Activated CD8-positive, alpha-beta memory T cell treated with anti-CD3 and anti-CD28 coated beads for 36 hours (primary cell): ENCODE results near the gene RIMKLA. TPM values are rescaled to one million over a fixed set of nuclear protein-coding genes. Genes with fewer than 3 reads are reported as not detected.

Source experiments
- CTCF ChIA-PET: fragments of 350-600 bp; sonication (Branson Sonifier 250); formaldehyde crosslinking; loops from one replicate; lab custom pipeline; 2021; ENCODE audit warnings: antibody characterized with exemption; lab: Charles Lee
- POLR2A ChIA-PET: fragments of 350-600 bp; sonication (Branson Sonifier 250); formaldehyde crosslinking; loops from one replicate; lab custom pipeline; 2021; ENCODE audit warnings: antibody characterized with exemption; lab: Charles Lee
- total RNA-seq, 2 experiments: library from RNA; stranded (reverse); gene quantifications; one replicate each; pipeline ENCODE4 v1.2.3, GENCODE V29; 2021

The RIMKLA gene
- total RNA-seq, 2 experiments from 2014 or later: 5.9 to 6.1 TPM

DNA sequence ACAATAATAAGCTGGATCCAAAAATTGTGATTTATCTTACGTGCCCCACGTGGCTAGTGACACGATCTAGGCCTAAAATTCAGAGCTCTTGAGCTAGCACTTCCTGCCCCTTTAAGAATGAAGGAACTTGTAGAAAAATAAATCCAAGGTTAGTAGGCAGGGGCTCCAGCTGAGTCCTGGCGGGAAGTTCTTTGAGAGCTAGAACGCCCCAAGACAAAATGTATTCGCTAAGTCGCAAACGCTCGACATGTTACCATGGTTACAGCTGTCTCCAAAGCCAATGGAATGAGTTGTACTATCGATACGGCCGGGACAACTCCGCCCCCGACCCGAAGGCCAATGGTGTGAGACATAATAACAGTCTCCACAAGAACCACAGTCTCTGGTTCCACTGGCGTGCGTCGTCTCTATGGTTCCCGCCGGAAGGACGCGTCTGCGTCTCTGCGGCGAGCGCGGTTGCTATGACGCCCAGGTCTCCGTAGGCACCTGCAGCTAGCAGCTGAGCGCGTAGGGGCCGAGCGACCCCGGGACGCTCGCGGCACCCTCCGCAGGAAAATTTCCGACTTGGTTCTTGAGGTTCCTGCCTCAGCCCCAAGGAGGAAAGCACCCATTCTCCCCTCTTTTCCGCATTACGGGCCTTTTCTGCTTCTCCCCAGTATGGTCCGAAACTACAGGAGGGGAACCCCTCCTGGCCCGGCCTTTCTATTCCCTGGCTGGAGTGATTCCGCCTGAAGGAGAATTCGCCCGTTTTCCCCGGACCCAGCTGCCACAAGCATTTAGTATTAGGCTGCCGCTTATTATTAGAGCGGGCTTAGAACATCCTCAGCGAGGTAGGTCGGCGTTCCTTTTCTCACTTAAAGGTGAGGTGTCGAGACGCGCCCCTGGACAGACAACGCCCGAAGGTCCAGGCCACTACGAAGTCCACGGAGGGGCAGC lies 82.5 kb downstream of the RIMKLA start, which contains the start of gene CCDC30:
TSS of gene CCDC30 (plus strand) at position 459 of the 936 bp plus-strand sequence. CDS start 17,266 bp downstream, outside the sequence.
- CTCF ChIA-PET: no interaction called here
- POLR2A ChIA-PET: no interaction called here

DNA sequence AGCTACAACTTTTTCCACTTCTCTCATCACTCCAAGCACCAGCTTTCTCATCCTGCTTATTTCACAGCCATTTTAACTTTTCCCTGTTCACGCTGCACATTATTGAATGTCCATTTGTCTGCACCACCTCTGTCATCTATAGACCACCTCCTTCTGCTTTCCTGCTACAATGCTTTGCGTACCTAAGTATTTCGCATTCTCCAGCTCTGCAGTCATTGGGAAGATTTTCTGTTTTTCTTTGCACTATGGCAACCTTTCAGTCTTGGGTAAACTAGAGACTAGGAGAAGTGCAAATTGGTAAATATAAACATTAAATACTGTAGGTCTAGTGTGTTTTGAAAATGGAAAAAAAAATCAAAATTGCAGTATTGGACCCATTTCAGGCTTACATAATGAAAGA lies 83.3 kb downstream of the RIMKLA start:
- POLR2A ChIA-PET: no interaction called here
- CTCF ChIA-PET: no interaction called here

DNA sequence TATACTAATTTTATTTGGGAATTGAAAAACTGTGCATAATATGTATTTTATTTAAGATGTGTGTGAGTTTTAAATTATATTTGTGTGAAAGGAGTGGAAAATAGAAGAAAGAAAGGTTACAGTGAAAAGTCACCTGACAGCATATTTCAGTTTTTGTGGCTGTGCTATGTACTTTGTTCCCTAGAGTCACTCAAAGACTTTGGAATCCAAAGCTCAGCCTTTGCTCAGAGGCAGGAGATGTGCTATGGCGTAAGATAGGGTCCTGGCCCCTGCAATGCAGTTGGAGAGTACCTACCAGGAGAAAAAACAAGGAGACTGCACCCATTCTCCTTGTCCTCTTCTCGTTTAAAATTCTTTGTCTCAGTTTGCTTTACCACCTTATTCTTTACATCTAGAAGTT lies 85.4 kb downstream of the RIMKLA start:
- ChIA-PET CTCF (interaction anchor here (1.0 kb wide), 1 partner anchor 9 kb away, joined by 3 read pairs; the partner anchor contains the start of gene PPCS), POLR2A (no interaction called here)

DNA sequence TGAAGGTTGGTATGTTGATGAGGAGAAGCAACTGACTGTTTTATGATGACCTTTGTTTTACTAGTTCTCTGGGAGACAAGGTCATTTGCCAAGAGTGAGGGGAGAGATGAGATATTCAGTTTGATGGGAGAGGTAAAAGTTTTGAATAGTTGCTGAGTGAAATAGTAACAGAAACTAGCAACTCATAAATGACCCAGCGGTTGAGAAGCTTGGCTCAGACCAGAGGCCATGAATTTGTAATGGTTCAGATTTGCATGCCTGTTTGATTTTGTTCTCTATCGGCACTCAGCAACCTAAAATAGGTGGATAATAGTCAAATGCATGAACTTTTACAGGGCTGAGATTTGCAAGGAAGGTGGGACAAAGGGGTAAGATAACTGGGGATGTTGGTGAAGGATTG lies 89.1 kb downstream of the RIMKLA start:
- ChIA-PET POLR2A (no interaction called here), CTCF (no interaction called here)

Other genes with a start within 250 kb of the RIMKLA start
- gene GUCA2B, start 227.4 kb upstream of the RIMKLA start, total RNA-seq: not detected
- gene GUCA2A, start 216.0 kb upstream of the RIMKLA start, total RNA-seq: not detected
- 10 to 100 TPM; 46.2 to 48.7 TPM for gene FOXJ3, start 45.6 kb upstream of the RIMKLA start, total RNA-seq
- under 1 TPM; 0.34 to 0.84 TPM for gene ZMYND12, start 75.2 kb downstream of the RIMKLA start, total RNA-seq
- gene PPCS, start 75.8 kb downstream of the RIMKLA start, total RNA-seq: 10 to 100 TPM; 43.0 to 49.5 TPM
- gene CCDC30, start 82.5 kb downstream of the RIMKLA start, total RNA-seq: 1 to 10 TPM; 1.8 to 1.9 TPM